Measurements from ENCODE around the gene YTHDF2. TPM values are rescaled to one million over a fixed set of nuclear protein-coding genes. Genes with fewer than 3 reads are reported as not detected.

YTHDF2 gene
- total and polyA plus RNA-seq, 2 of the 13 experiments (the other 11 are each of a cell fraction or from before 2014, with no cell fraction given), result 48.4 to 59.6 TPM

- H3K9ac ChIP-seq (ENCODE audit: insufficient read depth, low read depth, low read length), result no peak overlapping the region
- H3K4me1 ChIP-seq (ENCODE audit: insufficient read depth, low read length), result no peaks in the 10 kb centered on the region
- ATAC-seq (no peak), FAIRE-seq (no peak), DNase-seq (ENCODE audit: low spot score) (no peak)
- CTCF ChIA-PET (ENCODE audit: low intra/inter-chr PET ratio, low total read pairs), result no interaction called here
- H3K79me2 ChIP-seq (ENCODE audit: insufficient read depth, low read length), result peaks cover 43% of the 10 kb centered on the region
- intact Hi-C loops (cut with micrococcal nuclease; ENCODE audit: unreplicated experiment), result no loop called here
- in situ Hi-C loops (cut with HindIII; ENCODE audit: extremely low pct_ligation_motif_present, low pct_unique_long_range_greater_than_20kb), result no loop called here
- H3K36me3 ChIP-seq (replicated peaks in 1 of 2; ENCODE audit: control insufficient read depth in 1 of 2, insufficient read depth in 2 of 2, low read length in 2 of 2), result peaks cover 13 to 38% of the 10 kb centered on the region in 2 experiments
- WGBS (ENCODE audit: low lambda C conversion rate), result 92% methylated on average over 2 of the region's 2 CpGs
- POLR2A ChIA-PET, result no interaction called here
- H3K27ac ChIP-seq (ENCODE audit: extremely low read length, insufficient read depth, low read length), result no peak overlapping the region
- H4K20me1 ChIP-seq (ENCODE audit: insufficient read depth, low read length), result peaks cover 29% of the 10 kb centered on the region
- no peaks in the 10 kb centered on the region for H3K9me3 ChIP-seq (ENCODE audit: low read length)
- no peak overlapping the region for H3K4me3 ChIP-seq (replicated peaks in 1 of 3; ENCODE audit: insufficient read depth in 1 of 3, low read depth in 2 of 3, low read length in 3 of 3)
- H3K4me2 ChIP-seq (ENCODE audit: low read depth, low read length), result no peak overlapping the region
- no TSS peak for BruUV-seq (replicated peaks)
- H2AFZ ChIP-seq (ENCODE audit: low read length), result no peak overlapping the region
- TF ChIP-seq ZNF460 (CRISPR knock-in tag; IDR thresholded peaks at IDR 0.05; ENCODE audit: borderline replicate concordance) (0 out of 2 replicates have a peak, but pooled peaks have one; percentile 10), SALL2 (CRISPR knock-in tag; IDR thresholded peaks at IDR 0.05) (no peak), ZNF570 (CRISPR knock-in tag; IDR thresholded peaks at IDR 0.05; ENCODE audit: borderline replicate concordance) (no peak), SMAD3 (CRISPR knock-in tag; IDR thresholded peaks at IDR 0.05) (no peak), CEBPB (IDR thresholded peaks at IDR 0.05; ENCODE audit: borderline replicate concordance, low read depth, low read length) (peak; percentile 64; the same call in 1 of the 2 replicates)
- no peaks in the 10 kb centered on the region; a peak in 1 of 5 replicates for H3K27me3 ChIP-seq (ENCODE audit: control insufficient read depth in 1 of 2, insufficient read depth in 2 of 2, low read length in 2 of 2)
These were observed 29.9 kb downstream of the YTHDF2 start for GRCh38 chr1:28766532-28767183.

DNA sequence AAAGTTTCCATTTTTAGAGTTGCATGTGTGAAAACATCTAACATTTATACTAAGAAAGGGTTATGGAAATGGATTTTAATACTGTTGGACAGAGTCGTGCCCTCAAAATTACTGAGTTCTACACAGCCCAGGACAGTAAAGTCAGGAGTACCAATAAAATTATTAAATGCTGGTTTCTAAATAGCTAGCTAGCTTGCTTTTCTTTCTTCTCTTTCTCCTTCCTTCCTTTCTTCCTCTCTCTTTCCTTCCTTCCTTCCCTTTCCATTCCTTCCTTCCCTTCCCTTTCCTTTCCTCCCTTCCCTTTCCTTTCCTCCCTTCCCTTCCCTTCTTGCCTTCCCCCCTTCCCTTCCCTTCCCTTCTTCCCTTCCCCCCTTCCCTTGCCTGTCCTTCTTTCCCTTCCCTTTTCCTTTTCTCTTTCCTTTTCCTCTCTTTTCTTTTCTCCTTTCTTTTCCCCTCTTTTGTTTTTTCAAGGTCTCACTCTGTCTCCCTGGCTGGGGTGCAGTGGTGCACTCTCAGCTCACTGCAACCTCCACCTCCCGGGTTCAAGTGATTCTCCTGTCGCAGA lies 33.9 kb downstream of the YTHDF2 start:
- ATAC-seq, result no peak
- WGBS (ENCODE audit: low lambda C conversion rate), result 98% methylated on average over 3 of the region's 3 CpGs
- peaks cover 9 to 28% of the 10 kb centered on the region in 2 experiments for H3K36me3 ChIP-seq (replicated peaks in 1 of 2; ENCODE audit: control insufficient read depth in 1 of 2, insufficient read depth in 2 of 2, low read length in 2 of 2)
- no peak for DNase-seq (ENCODE audit: low spot score)
- intact Hi-C loops (cut with micrococcal nuclease; ENCODE audit: unreplicated experiment) (no loop called here), in situ Hi-C loops (cut with HindIII; ENCODE audit: extremely low pct_ligation_motif_present, low pct_unique_long_range_greater_than_20kb) (no loop called here)
- H2AFZ ChIP-seq (ENCODE audit: low read length), result no peak overlapping the region
- H3K4me2 ChIP-seq (ENCODE audit: low read depth, low read length), result no peak overlapping the region
- no peaks in the 10 kb centered on the region for H3K27me3 ChIP-seq (ENCODE audit: control insufficient read depth in 1 of 2, insufficient read depth in 2 of 2, low read length in 2 of 2)
- CTCF ChIA-PET (ENCODE audit: low intra/inter-chr PET ratio, low total read pairs), result no interaction called here
- no peaks in the 10 kb centered on the region for H3K9me3 ChIP-seq (ENCODE audit: low read length)
- no peak overlapping the region for H3K4me3 ChIP-seq (replicated peaks in 1 of 3; ENCODE audit: insufficient read depth in 1 of 3, low read depth in 2 of 3, low read length in 3 of 3)
- POLR2A ChIA-PET, result no interaction called here
- no peak for FAIRE-seq
- H3K79me2 ChIP-seq (ENCODE audit: insufficient read depth, low read length), result peaks cover 18% of the 10 kb centered on the region
- peaks cover 16% of the 10 kb centered on the region for H4K20me1 ChIP-seq (ENCODE audit: insufficient read depth, low read length)
- H3K9ac ChIP-seq (ENCODE audit: insufficient read depth, low read depth, low read length), result no peak overlapping the region
- no peak overlapping the region for H3K27ac ChIP-seq (ENCODE audit: extremely low read length, insufficient read depth, low read length)
- H3K4me1 ChIP-seq (ENCODE audit: insufficient read depth, low read length), result no peaks in the 10 kb centered on the region
- no TSS peak for BruUV-seq (replicated peaks)
- TF ChIP-seq REPIN1 (CRISPR knock-in tag; IDR thresholded peaks at IDR 0.05; ENCODE audit: borderline replicate concordance, low read depth) (no peak), PCBP1 (IDR thresholded peaks at IDR 0.05; ENCODE audit: borderline replicate concordance, low read depth, low read length) (0 out of 2 replicates have a peak, but pooled peaks have one; percentile 48), ZNF142 (CRISPR knock-in tag; IDR thresholded peaks at IDR 0.05) (no peak)

Data from HepG2 (cell line).